ENCODE data around the gene UNK.

- TF ChIP-seq TAF1 (IDR thresholded peaks at IDR 0.05; ENCODE audit: borderline replicate concordance, insufficient read depth, low read length) = no peak
- no peak for TF ChIP-seq SIN3A (IDR thresholded peaks at IDR 0.05; ENCODE audit: borderline replicate concordance, insufficient read depth, low read length)
- TF ChIP-seq POLR2AphosphoS5 (IDR thresholded peaks at IDR 0.05; ENCODE audit: low read depth, low read length) = no peak
- TF ChIP-seq FOXP2 (optimal IDR thresholded peaks at IDR 0.05; ENCODE audit: borderline replicate concordance, extremely low read depth, extremely low read length, insufficient read depth) = no peak
- TF ChIP-seq, protein P1, sequence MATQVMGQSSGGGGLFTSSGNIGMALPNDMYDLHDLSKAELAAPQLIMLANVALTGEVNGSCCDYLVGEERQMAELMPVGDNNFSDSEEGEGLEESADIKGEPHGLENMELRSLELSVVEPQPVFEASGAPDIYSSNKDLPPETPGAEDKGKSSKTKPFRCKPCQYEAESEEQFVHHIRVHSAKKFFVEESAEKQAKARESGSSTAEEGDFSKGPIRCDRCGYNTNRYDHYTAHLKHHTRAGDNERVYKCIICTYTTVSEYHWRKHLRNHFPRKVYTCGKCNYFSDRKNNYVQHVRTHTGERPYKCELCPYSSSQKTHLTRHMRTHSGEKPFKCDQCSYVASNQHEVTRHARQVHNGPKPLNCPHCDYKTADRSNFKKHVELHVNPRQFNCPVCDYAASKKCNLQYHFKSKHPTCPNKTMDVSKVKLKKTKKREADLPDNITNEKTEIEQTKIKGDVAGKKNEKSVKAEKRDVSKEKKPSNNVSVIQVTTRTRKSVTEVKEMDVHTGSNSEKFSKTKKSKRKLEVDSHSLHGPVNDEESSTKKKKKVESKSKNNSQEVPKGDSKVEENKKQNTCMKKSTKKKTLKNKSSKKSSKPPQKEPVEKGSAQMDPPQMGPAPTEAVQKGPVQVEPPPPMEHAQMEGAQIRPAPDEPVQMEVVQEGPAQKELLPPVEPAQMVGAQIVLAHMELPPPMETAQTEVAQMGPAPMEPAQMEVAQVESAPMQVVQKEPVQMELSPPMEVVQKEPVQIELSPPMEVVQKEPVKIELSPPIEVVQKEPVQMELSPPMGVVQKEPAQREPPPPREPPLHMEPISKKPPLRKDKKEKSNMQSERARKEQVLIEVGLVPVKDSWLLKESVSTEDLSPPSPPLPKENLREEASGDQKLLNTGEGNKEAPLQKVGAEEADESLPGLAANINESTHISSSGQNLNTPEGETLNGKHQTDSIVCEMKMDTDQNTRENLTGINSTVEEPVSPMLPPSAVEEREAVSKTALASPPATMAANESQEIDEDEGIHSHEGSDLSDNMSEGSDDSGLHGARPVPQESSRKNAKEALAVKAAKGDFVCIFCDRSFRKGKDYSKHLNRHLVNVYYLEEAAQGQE (IDR thresholded peaks at IDR 0.05; ENCODE audit: insufficient read depth in 1 of 2, low read depth in 2 of 2, low read length in 2 of 2) = no peak
Measured at GRCh38 chr17:75832164-75832651, 47.6 kb downstream of the UNK start.
